ENCODE results near the gene GATM.

Gene GATM

DNA sequence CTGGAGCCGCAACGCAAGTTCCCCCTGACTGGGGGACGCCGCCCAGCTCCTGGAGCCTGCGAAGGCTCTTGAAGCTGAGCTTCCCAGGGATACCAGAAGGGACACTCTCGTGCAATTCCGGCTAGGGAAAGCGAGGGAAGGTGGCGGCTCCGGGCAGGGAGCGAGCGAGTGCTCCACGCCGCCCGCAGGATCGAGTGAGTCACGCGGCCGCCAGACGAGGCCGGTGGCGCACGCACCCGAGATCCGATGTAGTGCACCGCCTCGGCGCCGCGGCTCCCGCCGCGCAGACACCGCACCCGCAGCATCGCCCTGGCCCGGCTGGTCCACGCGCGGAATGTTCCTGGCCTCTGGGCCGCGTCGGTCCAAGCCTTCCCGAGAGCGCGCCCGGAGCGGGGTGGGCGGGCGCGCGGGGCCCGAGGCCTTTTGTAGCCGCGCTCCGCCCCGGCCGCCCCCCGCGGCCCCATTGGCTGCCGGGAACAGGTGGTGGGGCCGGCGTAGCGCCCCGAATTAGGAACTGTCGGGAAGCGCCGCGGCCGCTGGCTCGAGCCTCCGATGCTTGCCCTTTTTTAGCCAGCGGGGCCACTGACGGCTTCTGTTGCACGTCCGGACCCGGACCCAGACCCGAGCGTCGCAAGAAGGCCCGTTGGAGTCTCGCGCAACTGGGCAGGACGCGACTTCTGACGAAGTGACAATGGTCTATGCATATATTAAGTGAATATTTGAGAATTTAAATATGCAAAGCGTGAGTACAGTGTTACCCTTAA lies at the start of gene GATM:
Gene GATM (minus strand): TSS at position 396 of the 764 bp plus-strand sequence. CDS start 91 bp downstream, at position 305.
- Histone ChIP-seq H3K4me3 (ENCODE audit: low read length) (peak within 1 kb of the TSS; percentile 82), H3K4me1 (ENCODE audit: control insufficient read depth, low read depth, low read length) (no peaks in the 10 kb centered on the region), H3K27ac (ENCODE audit: low read length) (no peak within 1 kb of the TSS), H3K27me3 (ENCODE audit: control insufficient read depth, insufficient read depth, low read length) (peaks cover 60% of the 10 kb centered on the region), H3K9me3 (ENCODE audit: control insufficient read depth, low read depth, low read length) (no peaks in the 10 kb centered on the region), H3K36me3 (ENCODE audit: control insufficient read depth, low read depth, low read length) (no peaks in the 10 kb centered on the region), H3K9ac (ENCODE audit: low read length) (peak within 1 kb of the TSS; percentile 60)

GRCh38 chr15:45427085-45427484 lies 48.7 kb upstream of the GATM start:
- no peak overlapping the region for H3K4me3 ChIP-seq (ENCODE audit: low read length)
- no peak overlapping the region for H3K9ac ChIP-seq (ENCODE audit: low read length)
- H3K4me1 ChIP-seq (ENCODE audit: control insufficient read depth, low read depth, low read length): no peaks in the 10 kb centered on the region
- H3K27me3 ChIP-seq (ENCODE audit: control insufficient read depth, insufficient read depth, low read length): peaks cover 28% of the 10 kb centered on the region
- no peaks in the 10 kb centered on the region for H3K36me3 ChIP-seq (ENCODE audit: control insufficient read depth, low read depth, low read length)
- H3K9me3 ChIP-seq (ENCODE audit: control insufficient read depth, low read depth, low read length): no peaks in the 10 kb centered on the region
- no peak overlapping the region for H3K27ac ChIP-seq (ENCODE audit: low read length)

- Histone ChIP-seq H3K36me3 (ENCODE audit: control insufficient read depth, low read depth, low read length) (peaks cover 17% of the 10 kb centered on the region), H3K27ac (ENCODE audit: low read length) (no peak overlapping the region), H3K9me3 (ENCODE audit: control insufficient read depth, low read depth, low read length) (no peaks in the 10 kb centered on the region)
These were observed 46.8 kb upstream of the GATM start for GRCh38 chr15:45425135-45425534.

DNA sequence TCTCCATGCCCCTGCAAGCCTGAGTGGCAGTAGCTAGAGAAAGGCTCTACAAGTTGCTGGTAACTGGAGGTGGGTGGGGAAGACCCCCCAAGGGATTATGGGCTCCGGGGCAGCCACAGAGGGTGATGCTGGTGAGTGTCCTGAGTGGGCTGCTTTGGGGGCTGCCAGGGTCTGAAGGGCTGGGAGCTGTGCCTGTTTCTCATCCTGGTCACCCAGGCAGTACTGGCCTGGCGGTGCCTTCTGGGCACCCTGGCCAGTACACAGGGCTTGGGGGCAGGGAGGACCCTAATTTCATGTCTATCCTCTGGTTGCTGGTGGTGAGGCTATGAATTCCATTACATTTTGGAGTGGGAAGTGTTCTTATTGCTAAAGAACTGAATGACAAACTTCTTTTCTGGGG lies 46.1 kb upstream of the GATM start:
- Histone ChIP-seq H3K9me3 (ENCODE audit: control insufficient read depth, low read depth, low read length) (no peaks in the 10 kb centered on the region), H3K4me1 (ENCODE audit: control insufficient read depth, low read depth, low read length) (no peaks in the 10 kb centered on the region), H3K4me3 (ENCODE audit: low read length) (no peak overlapping the region), H3K9ac (ENCODE audit: low read length) (no peak overlapping the region), H3K36me3 (ENCODE audit: control insufficient read depth, low read depth, low read length) (peaks cover 23% of the 10 kb centered on the region), H3K27ac (ENCODE audit: low read length) (no peak overlapping the region), H3K27me3 (ENCODE audit: control insufficient read depth, insufficient read depth, low read length) (peaks cover 8% of the 10 kb centered on the region)

More at GRCh38 chr15:45425135-45425534, 46.8 kb upstream of the GATM start:
- Histone ChIP-seq H3K4me1 (ENCODE audit: control insufficient read depth, low read depth, low read length) (no peaks in the 10 kb centered on the region), H3K9ac (ENCODE audit: low read length) (no peak overlapping the region), H3K4me3 (ENCODE audit: low read length) (no peak overlapping the region), H3K27me3 (ENCODE audit: control insufficient read depth, insufficient read depth, low read length) (peaks cover 10% of the 10 kb centered on the region)

GRCh38 chr15:45417303-45417950 lies 39.1 kb upstream of the GATM start:
- H3K9me3 ChIP-seq (ENCODE audit: control insufficient read depth, low read depth, low read length): no peaks in the 10 kb centered on the region
- no peaks in the 10 kb centered on the region for H3K4me1 ChIP-seq (ENCODE audit: control insufficient read depth, low read depth, low read length)
- no peak overlapping the region for H3K4me3 ChIP-seq (ENCODE audit: low read length)
- H3K27ac ChIP-seq (ENCODE audit: low read length): no peak overlapping the region
- H3K27me3 ChIP-seq (ENCODE audit: control insufficient read depth, insufficient read depth, low read length): no peaks in the 10 kb centered on the region
- peaks cover 80% of the 10 kb centered on the region for H3K36me3 ChIP-seq (ENCODE audit: control insufficient read depth, low read depth, low read length)
- H3K9ac ChIP-seq (ENCODE audit: low read length): no peak overlapping the region

GRCh38 chr15:45414215-45414885 lies 36.0 kb upstream of the GATM start:
- H3K27ac ChIP-seq (ENCODE audit: low read length): no peak overlapping the region
- no peak overlapping the region for H3K9ac ChIP-seq (ENCODE audit: low read length)
- no peaks in the 10 kb centered on the region for H3K4me1 ChIP-seq (ENCODE audit: control insufficient read depth, low read depth, low read length)
- no peak overlapping the region for H3K4me3 ChIP-seq (ENCODE audit: low read length)
- peaks cover 78% of the 10 kb centered on the region for H3K36me3 ChIP-seq (ENCODE audit: control insufficient read depth, low read depth, low read length)
- H3K9me3 ChIP-seq (ENCODE audit: control insufficient read depth, low read depth, low read length): no peaks in the 10 kb centered on the region
- no peaks in the 10 kb centered on the region for H3K27me3 ChIP-seq (ENCODE audit: control insufficient read depth, insufficient read depth, low read length)

DNA sequence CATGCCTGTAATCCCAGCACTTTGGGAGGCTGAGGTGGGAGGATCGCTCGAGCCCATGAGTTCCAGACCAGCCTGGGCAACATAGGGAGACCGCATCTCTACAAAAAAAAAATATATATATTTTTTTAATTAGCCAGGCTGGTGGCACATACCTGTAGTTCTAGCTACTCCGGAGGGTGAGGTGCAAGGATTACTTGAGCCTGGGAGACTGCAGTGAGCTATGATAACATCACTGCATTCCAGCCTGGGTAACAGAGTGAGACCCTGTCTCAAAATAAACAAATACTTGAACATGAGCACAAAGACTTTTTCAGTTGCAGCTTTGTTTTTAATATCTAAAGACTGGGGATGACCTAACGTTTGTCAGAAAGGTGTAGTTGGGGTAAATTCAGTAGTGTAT lies 31.3 kb upstream of the GATM start:
- H3K9me3 ChIP-seq (ENCODE audit: control insufficient read depth, low read depth, low read length): no peaks in the 10 kb centered on the region
- H3K9ac ChIP-seq (ENCODE audit: low read length): no peak overlapping the region
- H3K4me1 ChIP-seq (ENCODE audit: control insufficient read depth, low read depth, low read length): no peaks in the 10 kb centered on the region
- H3K27ac ChIP-seq (ENCODE audit: low read length): no peak overlapping the region
- H3K4me3 ChIP-seq (ENCODE audit: low read length): no peak overlapping the region
- peaks cover 78% of the 10 kb centered on the region for H3K36me3 ChIP-seq (ENCODE audit: control insufficient read depth, low read depth, low read length)
- H3K27me3 ChIP-seq (ENCODE audit: control insufficient read depth, insufficient read depth, low read length): no peaks in the 10 kb centered on the region

DNA sequence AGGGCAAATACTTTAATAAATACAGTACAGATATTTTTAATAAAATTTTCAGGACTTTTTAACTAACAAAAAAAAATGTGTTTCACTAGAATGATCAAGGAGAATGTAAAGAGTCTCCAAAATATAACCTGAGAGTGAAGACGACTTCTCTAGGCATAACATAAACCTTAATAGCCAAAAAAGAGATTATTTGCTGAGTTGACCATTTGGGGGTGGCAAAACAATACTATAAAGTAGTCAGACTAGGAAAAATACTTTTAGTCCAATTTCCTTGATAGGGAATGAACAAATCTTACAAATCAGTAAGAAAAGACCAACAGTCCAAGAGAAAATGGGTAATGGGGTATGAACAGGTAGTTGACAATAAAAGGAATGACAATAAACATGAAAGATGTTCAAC lies 29.4 kb upstream of the GATM start:
- no peak overlapping the region for H3K9ac ChIP-seq (ENCODE audit: low read length)
- H3K36me3 ChIP-seq (ENCODE audit: control insufficient read depth, low read depth, low read length): peaks cover 60% of the 10 kb centered on the region
- no peaks in the 10 kb centered on the region for H3K27me3 ChIP-seq (ENCODE audit: control insufficient read depth, insufficient read depth, low read length)
- H3K9me3 ChIP-seq (ENCODE audit: control insufficient read depth, low read depth, low read length): no peaks in the 10 kb centered on the region
- no peak overlapping the region for H3K27ac ChIP-seq (ENCODE audit: low read length)
- peaks cover 8% of the 10 kb centered on the region for H3K4me1 ChIP-seq (ENCODE audit: control insufficient read depth, low read depth, low read length)
- no peak overlapping the region for H3K4me3 ChIP-seq (ENCODE audit: low read length)

- Histone ChIP-seq H3K9ac (ENCODE audit: low read length) (peak overlapping the region; percentile 87), H3K4me3 (ENCODE audit: low read length) (peak overlapping the region; percentile 97), H3K36me3 (ENCODE audit: control insufficient read depth, low read depth, low read length) (peaks cover 28% of the 10 kb centered on the region), H3K27ac (ENCODE audit: low read length) (no peak overlapping the region), H3K27me3 (ENCODE audit: control insufficient read depth, insufficient read depth, low read length) (no peaks in the 10 kb centered on the region), H3K4me1 (ENCODE audit: control insufficient read depth, low read depth, low read length) (peaks cover 8% of the 10 kb centered on the region), H3K9me3 (ENCODE audit: control insufficient read depth, low read depth, low read length) (no peaks in the 10 kb centered on the region)
These were observed 24.9 kb upstream of the GATM start for GRCh38 chr15:45402955-45403877.

GRCh38 chr15:45402162-45402954 lies 24.0 kb upstream of the GATM start:
- Histone ChIP-seq H3K36me3 (ENCODE audit: control insufficient read depth, low read depth, low read length) (peaks cover 21% of the 10 kb centered on the region), H3K9ac (ENCODE audit: low read length) (peak overlapping the region; percentile 87), H3K27ac (ENCODE audit: low read length) (no peak overlapping the region), H3K27me3 (ENCODE audit: control insufficient read depth, insufficient read depth, low read length) (no peaks in the 10 kb centered on the region), H3K4me1 (ENCODE audit: control insufficient read depth, low read depth, low read length) (peaks cover 8% of the 10 kb centered on the region), H3K4me3 (ENCODE audit: low read length) (peak overlapping the region; percentile 97), H3K9me3 (ENCODE audit: control insufficient read depth, low read depth, low read length) (no peaks in the 10 kb centered on the region)

Measured in iPS-18a (cell line).